Muscle of leg (tissue), 11 donors: ENCODE results near the gene CC2D1A. TPM values are rescaled to one million over a fixed set of nuclear protein-coding genes. Genes with fewer than 3 reads are reported as not detected.

Source experiments
- DNase-seq: peaks from one replicate; pipeline ENCODE4 v3.0.0; 2013
- H3K27ac ChIP-seq: one replicate; pipeline ENCODE4 v1.5.1; 2013; ENCODE audit warnings: mild to moderate bottlenecking, low read length, control low read depth
- H3K27me3 ChIP-seq: one replicate; pipeline ENCODE4 v1.6.1; 2013; ENCODE audit warnings: low read length; ENCODE audit not compliant: control insufficient read depth, insufficient read depth
- H3K36me3 ChIP-seq: one replicate; pipeline ENCODE4 v1.6.1; 2013; ENCODE audit warnings: low read length; ENCODE audit not compliant: control insufficient read depth, insufficient read depth
- H3K4me1 ChIP-seq: one replicate; pipeline ENCODE4 v1.6.1; 2013; ENCODE audit warnings: low read length; ENCODE audit not compliant: control insufficient read depth, insufficient read depth
- H3K4me3 ChIP-seq: one replicate; pipeline ENCODE4 v1.5.1; 2013; ENCODE audit warnings: low read length, control low read depth
- H3K9me3 ChIP-seq: replicated peaks from 2 replicates; pipeline ENCODE4 v1.6.1; 2013; ENCODE audit warnings: low read depth, low read length; ENCODE audit not compliant: control insufficient read depth
- WGBS: methylation state at CpG from one replicate; pipeline ENCODE4 v1.1.5; 2013; ENCODE audit warnings: missing lambda C conversion rate; ENCODE audit not compliant: insufficient coverage; 5-methylcytosine and 5-hydroxymethylcytosine counted together
- polyA plus RNA-seq, 8 donors: library from polyadenylated mRNA; unstranded; fragments of 120-200 nt; gene quantifications; one replicate each; pipeline versions ENCODE4 v1.2.1 to v1.2.3, GENCODE V29; 2013; ENCODE audit warnings: inconsistent platforms in 1 of 8, low replicate concordance in 1 of 8; ENCODE audit not compliant: insufficient read length in 8 of 8, insufficient read depth in 1 of 8
- total RNA-seq: library from RNA; stranded (reverse); fragments of 120-200 nt; gene quantifications from one replicate; pipeline ENCODE4 v1.2.4, GENCODE V29; 2013

The CC2D1A gene
- total and polyA plus RNA-seq, 9 donors, result 8.7 to 18.6 (median 14.4) TPM

- 4% methylated on average over 10 of the region's 13 CpGs for WGBS
- H3K9me3 ChIP-seq, result no peaks in the 10 kb centered on the region
- H3K27me3 ChIP-seq, result no peaks in the 10 kb centered on the region
- DNase-seq, result peak; percentile 73
- peaks cover 11% of the 10 kb centered on the region for H3K4me1 ChIP-seq
- H3K4me3 ChIP-seq, result peak overlapping the region; percentile 64
- H3K36me3 ChIP-seq, result peaks cover 37% of the 10 kb centered on the region
- peak overlapping the region; percentile 77 for H3K27ac ChIP-seq
Measured at GRCh38 chr19:13952931-13953531, 47.0 kb downstream of the CC2D1A start.

- 98% methylated on average over 6 of the region's 15 CpGs for WGBS
- Histone ChIP-seq H3K4me1 (peaks cover 11% of the 10 kb centered on the region), H3K4me3 (no peak overlapping the region), H3K9me3 (no peaks in the 10 kb centered on the region), H3K27me3 (no peaks in the 10 kb centered on the region), H3K36me3 (peaks cover 49% of the 10 kb centered on the region), H3K27ac (no peak overlapping the region)
- no peak for DNase-seq
Measured at GRCh38 chr19:13954185-13954584, 48.2 kb downstream of the CC2D1A start.

- Histone ChIP-seq H3K9me3 (no peaks in the 10 kb centered on the region), H3K27ac (no peak overlapping the region), H3K4me1 (peaks cover 11% of the 10 kb centered on the region)
Measured at GRCh38 chr19:13955662-13956364, 49.8 kb downstream of the CC2D1A start.

GRCh38 chr19:13956365-13956744 is 50.4 kb downstream of the CC2D1A start:
- 98% methylated on average over 9 of the region's 16 CpGs for WGBS
- Histone ChIP-seq H3K36me3 (peaks cover 70% of the 10 kb centered on the region), H3K4me3 (no peak overlapping the region), H3K27ac (no peak overlapping the region), H3K9me3 (no peaks in the 10 kb centered on the region), H3K4me1 (peaks cover 11% of the 10 kb centered on the region), H3K27me3 (no peaks in the 10 kb centered on the region)
- DNase-seq, result no peak

More at GRCh38 chr19:13955662-13956364, 49.8 kb downstream of the CC2D1A start:
- Histone ChIP-seq H3K36me3 (peaks cover 65% of the 10 kb centered on the region), H3K27me3 (no peaks in the 10 kb centered on the region), H3K4me3 (no peak overlapping the region)
- DNase-seq, result no peak
- 90% methylated on average over 41 of the region's 42 CpGs for WGBS

GRCh38 chr19:13957051-13957450 is 51.0 kb downstream of the CC2D1A start:
- Histone ChIP-seq H3K4me3 (no peak overlapping the region), H3K4me1 (peaks cover 13% of the 10 kb centered on the region), H3K27me3 (no peaks in the 10 kb centered on the region), H3K36me3 (peaks cover 76% of the 10 kb centered on the region), H3K27ac (no peak overlapping the region), H3K9me3 (no peaks in the 10 kb centered on the region)
- no peak for DNase-seq
- WGBS, result 92% methylated on average over 7 of the region's 8 CpGs

GRCh38 chr19:13958043-13958442 is 52.0 kb downstream of the CC2D1A start:
- peaks cover 14% of the 10 kb centered on the region for H3K4me1 ChIP-seq
- no peak for DNase-seq
- no peaks in the 10 kb centered on the region for H3K9me3 ChIP-seq
- WGBS, result 87% methylated on average over 9 of the region's 12 CpGs
- H3K4me3 ChIP-seq, result no peak overlapping the region
- peaks cover 79% of the 10 kb centered on the region for H3K36me3 ChIP-seq
- H3K27ac ChIP-seq, result no peak overlapping the region
- H3K27me3 ChIP-seq, result no peaks in the 10 kb centered on the region

GRCh38 chr19:13959141-13959961 is 53.4 kb downstream of the CC2D1A start:
- H3K4me1 ChIP-seq, result peaks cover 5% of the 10 kb centered on the region
- DNase-seq, result no peak
- H3K27ac ChIP-seq, result no peak overlapping the region
- peaks cover 81% of the 10 kb centered on the region for H3K36me3 ChIP-seq
- no peak overlapping the region for H3K4me3 ChIP-seq
- H3K27me3 ChIP-seq, result no peaks in the 10 kb centered on the region
- H3K9me3 ChIP-seq, result no peaks in the 10 kb centered on the region
- WGBS, result 80% methylated on average over 35 of the region's 41 CpGs

- no peaks in the 10 kb centered on the region for H3K9me3 ChIP-seq
- no peak overlapping the region for H3K27ac ChIP-seq
- H3K27me3 ChIP-seq, result no peaks in the 10 kb centered on the region
- no peak for DNase-seq
- no peak overlapping the region for H3K4me3 ChIP-seq
- H3K4me1 ChIP-seq, result peaks cover 5% of the 10 kb centered on the region
- H3K36me3 ChIP-seq, result peaks cover 82% of the 10 kb centered on the region
- 89% methylated on average over 20 of the region's 27 CpGs for WGBS
Measured at GRCh38 chr19:13959962-13960862, 54.2 kb downstream of the CC2D1A start.

- Histone ChIP-seq H3K9me3 (no peaks in the 10 kb centered on the region), H3K36me3 (peaks cover 82% of the 10 kb centered on the region)
- WGBS, result 88% methylated on average over 16 of the region's 39 CpGs
Measured at GRCh38 chr19:13960863-13961784, 55.1 kb downstream of the CC2D1A start.

More at GRCh38 chr19:13960863-13961784, 55.1 kb downstream of the CC2D1A start:
- no peak for DNase-seq
- H3K27me3 ChIP-seq, result no peaks in the 10 kb centered on the region
- H3K4me1 ChIP-seq, result peaks cover 5% of the 10 kb centered on the region
- no peak overlapping the region for H3K27ac ChIP-seq
- H3K4me3 ChIP-seq, result no peak overlapping the region
